Kidney (tissue), 14 donors: ENCODE data around the gene PNPLA5. TPM values are rescaled to one million over a fixed set of nuclear protein-coding genes. Genes with fewer than 3 reads are reported as not detected.

Source experiments
- DNase-seq, 5 donors: peaks; one replicate each; pipeline ENCODE4 v3.0.0-alpha.2; 2013 to 2020
- FAIRE-seq: peaks from 2 replicates; lab custom pipeline; 2012; peaks lifted over from hg19 to GRCh38; lab: Jason Lieb, UNC
- H3K27ac ChIP-seq, 2 donors: one replicate each; pipeline ENCODE4 v1.7.0; 2013; ENCODE audit warnings: low read depth in 2 of 2, low read length in 2 of 2, inconsistent platforms in 1 of 2
- H3K27me3 ChIP-seq: one replicate; pipeline ENCODE4 v1.7.1; 2013; ENCODE audit warnings: low read length, inconsistent platforms; ENCODE audit not compliant: control insufficient read depth, insufficient read depth
- H3K36me3 ChIP-seq, 3 donors: one replicate each; pipeline versions ENCODE4 v1.7.0 to v1.7.1; 2013; ENCODE audit warnings: low read length in 3 of 3, control low read depth in 1 of 3, inconsistent platforms in 1 of 3; ENCODE audit not compliant: insufficient read depth in 3 of 3, control insufficient read depth in 2 of 3
- H3K4me1 ChIP-seq, 3 donors: one replicate each; pipeline versions ENCODE4 v1.7.0 to v1.7.1; 2013; ENCODE audit warnings: low read length in 3 of 3, inconsistent platforms in 1 of 3, low read depth in 1 of 3; ENCODE audit not compliant: control insufficient read depth in 2 of 3, insufficient read depth in 2 of 3
- H3K4me3 ChIP-seq, 3 donors: one replicate each; pipeline versions ENCODE4 v1.7.0 to v1.8.1; 2013; ENCODE audit warnings: low read length in 3 of 3, control low read depth in 1 of 3, inconsistent platforms in 1 of 3
- H3K9ac ChIP-seq, 3 donors: one replicate each; pipeline versions ENCODE4 v1.7.0 to v1.7.1; 2013; ENCODE audit warnings: low read length in 3 of 3, control low read depth in 1 of 3, inconsistent platforms in 1 of 3
- H3K9me3 ChIP-seq, 3 donors: one replicate each; pipeline versions ENCODE4 v1.7.0 to v1.7.1; 2013; ENCODE audit warnings: low read length in 3 of 3, control low read depth in 1 of 3, inconsistent platforms in 1 of 3; ENCODE audit not compliant: control insufficient read depth in 2 of 3, insufficient read depth in 1 of 3
- CTCF ChIP-seq: IDR thresholded peaks from 3 replicates; pipeline ENCODE4 v1.5.1; 2012; ENCODE audit warnings: mild to moderate bottlenecking, moderate library complexity, borderline replicate concordance; ENCODE audit not compliant: insufficient read depth; ENCODE audit errors: extremely low read depth
- intact Hi-C: fragments of 100-400 bp; cut with DNase I; formaldehyde crosslinking; loops from one replicate; pipeline ENCODE4 v1.11.1; 2022
- polyA plus RNA-seq: library from polyadenylated mRNA; stranded (reverse); fragments of 350-450 nt; fragmentation: Illumina TruSeq; extraction: RNeasy Lipid Tissue Mini Kit (QIAGEN cat#74804); gene quantifications from one replicate; pipeline ENCODE4 v1.2.3, GENCODE V29; 2014; ENCODE audit warnings: low read depth, low replicate concordance; ENCODE audit not compliant: insufficient read depth
- total RNA-seq: library from RNA; stranded (reverse); fragmentation: NEBNext Ultra II Directional; extraction: Animal tissue kit (Norgen Biotek cat#: 25700); gene quantifications from one replicate; pipeline ENCODE4 v1.2.1, GENCODE V29; 2021
- donor health status: control.
- donor health status: control.
- donor health status: control.
- donor health status: control.
- donor health status: control.
- donor health status: DM: yes; HTN: yes; CAD: no.
- donor health status: Normal renal cell carcinoma (clear cell type).

Gene PNPLA5
- total and polyA plus RNA-seq, 2 donors from 2014 or later, result not detected

DNA sequence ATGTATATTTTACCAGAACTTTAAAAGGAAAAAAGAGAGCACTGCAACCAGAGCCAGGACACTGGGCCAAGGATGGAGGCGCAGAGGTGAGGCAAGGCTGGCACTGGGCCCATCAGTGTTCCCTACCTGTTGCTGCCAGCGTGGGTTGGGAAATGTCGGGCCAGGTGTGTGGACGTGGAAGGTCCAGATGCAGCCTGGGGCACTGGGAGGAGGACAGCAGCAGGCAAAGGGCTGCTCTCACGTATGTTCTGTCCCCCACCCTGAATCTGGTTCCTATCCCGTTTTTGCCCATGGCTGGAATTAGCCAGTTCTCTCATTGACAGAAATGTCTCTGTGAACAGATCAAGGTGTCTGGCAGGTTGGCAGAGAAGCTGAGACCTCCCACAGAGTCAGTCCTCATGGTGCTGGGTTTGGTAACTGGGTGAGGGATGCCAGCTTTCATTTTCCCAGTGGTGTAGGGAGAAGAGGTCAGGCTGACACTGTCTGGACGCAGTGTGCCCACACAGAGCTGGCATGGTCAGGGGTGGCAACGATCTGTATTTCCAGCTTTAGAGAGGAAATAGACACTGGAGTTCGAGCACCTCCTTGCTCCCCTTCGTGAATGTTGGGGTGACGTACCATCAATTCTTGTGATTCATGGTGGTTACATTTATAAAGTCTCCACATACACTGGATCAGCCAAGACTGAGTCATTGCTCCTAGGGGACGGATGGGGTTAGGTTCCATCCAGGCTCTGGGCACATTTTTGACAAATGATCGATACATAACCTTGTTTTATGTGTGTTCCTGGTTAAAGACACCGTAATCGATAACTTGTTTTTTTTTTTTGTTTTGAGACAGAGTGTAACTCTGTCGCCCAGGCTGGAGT lies 27.5 kb upstream of the PNPLA5 start:
- no peaks in the 10 kb centered on the region for H3K4me1 ChIP-seq
- no peak for TF ChIP-seq CTCF
- FAIRE-seq (no peak), DNase-seq (no peak)
- H3K9ac ChIP-seq, result no peak overlapping the region
- no peak overlapping the region for H3K4me3 ChIP-seq
- no peaks in the 10 kb centered on the region for H3K9me3 ChIP-seq
- H3K36me3 ChIP-seq, result no peaks in the 10 kb centered on the region
- no peaks in the 10 kb centered on the region for H3K27me3 ChIP-seq
- intact Hi-C loops, result no loop called here
- H3K27ac ChIP-seq, result no peak overlapping the region

- DNase-seq, result no peak
- TF ChIP-seq CTCF, result no peak
- H3K9ac ChIP-seq, result no peak overlapping the region
- H3K4me1 ChIP-seq, result no peaks in the 10 kb centered on the region
- no peaks in the 10 kb centered on the region for H3K9me3 ChIP-seq
- H3K36me3 ChIP-seq, result no peaks in the 10 kb centered on the region
- no peak for FAIRE-seq
- H3K4me3 ChIP-seq, result no peak overlapping the region
- H3K27me3 ChIP-seq, result no peaks in the 10 kb centered on the region
- intact Hi-C loops, result no loop called here
- no peak overlapping the region for H3K27ac ChIP-seq
Measured at GRCh38 chr22:43917521-43917920, 25.7 kb upstream of the PNPLA5 start.

- H3K9ac ChIP-seq, result no peak overlapping the region
- H3K36me3 ChIP-seq, result no peaks in the 10 kb centered on the region
- H3K4me1 ChIP-seq, result no peaks in the 10 kb centered on the region
- intact Hi-C loops, result no loop called here
- no peak for DNase-seq
- H3K27ac ChIP-seq, result no peak overlapping the region
- no peak overlapping the region for H3K4me3 ChIP-seq
- H3K27me3 ChIP-seq, result no peaks in the 10 kb centered on the region
- TF ChIP-seq CTCF, result no peak
- no peak for FAIRE-seq
- H3K9me3 ChIP-seq, result no peaks in the 10 kb centered on the region
Measured at GRCh38 chr22:43911351-43911750, 19.5 kb upstream of the PNPLA5 start.
